ENCODE data around the gene PPP1R16B. TPM values are rescaled to one million over a fixed set of nuclear protein-coding genes. Genes with fewer than 3 reads are reported as not detected.
"Not testable (repeated sequence)": the region's sequence is repeated elsewhere in the genome, so short reads cannot be mapped to it uniquely, and the experiment has no call there.

The PPP1R16B gene
- total RNA-seq, 1 donor from 2014 or later: 0.03 TPM

- no peak for DNase-seq (ENCODE audit: low read depth)
Observed at GRCh38 chr20:38791291-38791690, 14.2 kb upstream of the PPP1R16B start.

DNA sequence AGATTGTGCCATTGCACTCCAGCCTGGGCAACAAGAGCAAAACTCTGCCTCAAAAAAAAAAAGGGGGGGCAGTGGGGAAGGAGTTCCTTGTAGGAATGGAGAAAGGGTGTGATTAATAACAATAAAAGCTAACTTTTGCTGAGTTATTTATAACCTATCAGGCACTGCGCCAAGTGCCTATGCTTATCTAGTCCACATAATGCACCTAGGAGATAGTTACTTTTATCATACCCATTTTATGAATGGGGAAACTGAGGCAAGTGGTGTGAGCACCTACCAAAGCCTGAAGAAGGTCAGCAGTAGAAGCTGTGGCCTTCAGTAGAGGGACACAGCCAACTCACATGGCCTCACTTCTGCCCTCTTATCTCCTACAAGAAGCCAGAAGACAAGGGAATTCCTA, 13.6 kb upstream of the PPP1R16B start:
- no peak for DNase-seq (ENCODE audit: low read depth)

GRCh38 chr20:38794057-38794456, 11.4 kb upstream of the PPP1R16B start:
- DNase-seq (ENCODE audit: low read depth): not testable (repeated sequence)

- DNase-seq (ENCODE audit: low read depth): no peak
Observed at GRCh38 chr20:38798266-38798665, 7.2 kb upstream of the PPP1R16B start.

DNA sequence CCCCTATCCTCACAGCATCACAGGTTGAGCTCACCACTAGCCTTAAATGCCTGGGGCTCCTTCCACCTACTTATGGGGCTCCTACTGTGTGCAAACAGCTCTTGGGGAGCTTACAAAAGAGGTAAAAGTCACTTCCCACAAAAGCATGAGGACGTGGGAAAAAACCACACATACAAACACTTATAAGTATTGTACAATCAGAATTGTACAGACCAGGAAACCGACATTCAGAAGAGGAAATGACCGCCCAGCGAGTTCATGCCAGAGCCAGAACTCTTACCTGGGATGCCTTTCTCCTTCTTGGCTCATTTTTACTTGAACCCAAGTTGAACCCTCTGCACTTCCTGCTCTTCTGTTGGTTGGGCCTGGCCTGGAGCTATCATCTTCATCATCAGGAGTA, 6.3 kb upstream of the PPP1R16B start:
- DNase-seq (ENCODE audit: low read depth): no peak

- no peak for DNase-seq (ENCODE audit: low read depth)
Observed at GRCh38 chr20:38800882-38801281, 4.6 kb upstream of the PPP1R16B start.

- DNase-seq (ENCODE audit: low read depth): no peak
Observed at GRCh38 chr20:38804221-38804620, 1.3 kb upstream of the PPP1R16B start.

DNA sequence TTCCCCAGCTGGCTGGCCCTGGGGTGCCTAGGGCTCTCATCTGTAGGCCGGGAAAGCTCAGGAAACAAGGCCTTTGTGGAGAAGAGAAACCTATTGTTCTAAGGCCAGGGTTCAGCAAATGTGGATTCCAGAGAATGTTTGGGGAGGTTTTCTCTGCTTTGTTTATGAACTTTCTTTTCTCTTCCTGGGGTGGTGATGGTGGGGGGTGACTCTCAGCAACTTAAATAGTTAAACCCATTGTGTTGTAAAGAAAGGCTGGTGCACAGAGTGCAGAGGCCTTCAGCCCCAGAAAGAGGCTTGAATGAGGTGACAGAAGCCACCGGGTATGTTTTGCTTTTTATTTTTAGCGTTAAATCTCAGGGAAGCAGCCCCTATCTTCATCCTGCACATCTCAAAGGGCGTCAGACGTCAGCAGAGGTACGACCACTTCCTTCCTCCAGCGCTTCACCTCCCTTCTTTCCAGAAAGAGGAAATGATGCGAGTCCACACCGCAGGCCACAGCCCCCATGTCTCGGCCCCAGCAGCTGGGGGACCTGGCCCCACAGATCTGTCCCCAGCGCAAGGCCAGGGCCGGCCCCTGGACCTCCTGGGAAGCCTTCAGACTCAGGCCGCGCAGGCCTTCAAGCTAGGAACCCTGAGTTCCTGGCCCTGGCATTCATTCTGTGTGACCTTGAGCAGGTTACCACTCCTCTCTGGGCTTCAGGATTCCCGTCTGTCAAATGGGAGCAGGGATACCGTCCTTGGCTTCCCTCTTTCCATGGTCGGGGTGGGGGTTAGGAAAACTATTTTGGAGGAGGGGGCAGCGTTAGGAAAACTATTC, 605 bp upstream of the PPP1R16B start:
- DNase-seq (ENCODE audit: low read depth): no peak

DNA sequence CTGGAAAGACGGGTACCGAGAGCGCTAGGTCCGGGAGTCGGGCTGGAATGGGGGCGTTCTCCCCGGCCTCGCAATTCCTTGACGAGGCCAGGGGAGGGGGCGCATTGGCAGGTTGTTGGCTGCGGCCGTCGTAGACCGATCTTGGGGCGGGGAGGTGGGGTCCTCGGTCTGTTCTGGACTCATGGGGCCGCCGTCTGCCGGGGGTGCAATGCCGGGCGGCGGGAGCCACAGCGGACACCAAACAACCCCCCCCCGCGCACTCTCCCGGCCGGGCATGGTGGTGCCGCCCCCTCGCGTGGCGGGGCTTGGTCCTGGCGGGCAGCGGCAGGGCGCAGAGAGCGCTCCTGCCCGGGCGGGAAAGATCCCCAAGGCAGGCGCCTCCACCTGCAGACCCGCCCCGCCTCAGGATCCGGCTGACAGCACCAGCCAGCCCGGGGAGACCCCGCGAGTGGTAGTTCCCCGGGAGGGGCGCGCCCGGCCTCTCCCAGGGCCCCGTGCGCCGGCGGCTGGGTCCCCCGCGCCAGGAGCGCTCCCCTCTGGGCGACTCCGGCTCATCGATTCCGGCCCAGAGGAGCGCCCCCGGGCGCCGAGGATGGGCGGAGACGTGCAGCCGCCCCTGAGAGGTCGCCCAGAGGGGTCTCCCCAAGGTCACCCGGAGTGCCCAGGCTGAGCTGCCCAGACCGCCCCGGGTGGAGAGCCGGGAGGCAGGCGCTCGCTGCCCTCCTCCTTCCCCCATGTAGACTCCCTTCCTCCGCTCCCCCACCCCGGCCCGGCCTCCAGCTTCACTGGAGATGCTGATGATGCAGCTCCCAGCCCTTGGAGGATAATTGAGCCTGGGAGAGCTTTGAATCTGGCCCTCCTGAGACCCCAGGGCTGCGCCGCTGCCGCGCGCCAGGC, 709 bp downstream of the PPP1R16B start:
- no peak for DNase-seq (ENCODE audit: low read depth)

DNA sequence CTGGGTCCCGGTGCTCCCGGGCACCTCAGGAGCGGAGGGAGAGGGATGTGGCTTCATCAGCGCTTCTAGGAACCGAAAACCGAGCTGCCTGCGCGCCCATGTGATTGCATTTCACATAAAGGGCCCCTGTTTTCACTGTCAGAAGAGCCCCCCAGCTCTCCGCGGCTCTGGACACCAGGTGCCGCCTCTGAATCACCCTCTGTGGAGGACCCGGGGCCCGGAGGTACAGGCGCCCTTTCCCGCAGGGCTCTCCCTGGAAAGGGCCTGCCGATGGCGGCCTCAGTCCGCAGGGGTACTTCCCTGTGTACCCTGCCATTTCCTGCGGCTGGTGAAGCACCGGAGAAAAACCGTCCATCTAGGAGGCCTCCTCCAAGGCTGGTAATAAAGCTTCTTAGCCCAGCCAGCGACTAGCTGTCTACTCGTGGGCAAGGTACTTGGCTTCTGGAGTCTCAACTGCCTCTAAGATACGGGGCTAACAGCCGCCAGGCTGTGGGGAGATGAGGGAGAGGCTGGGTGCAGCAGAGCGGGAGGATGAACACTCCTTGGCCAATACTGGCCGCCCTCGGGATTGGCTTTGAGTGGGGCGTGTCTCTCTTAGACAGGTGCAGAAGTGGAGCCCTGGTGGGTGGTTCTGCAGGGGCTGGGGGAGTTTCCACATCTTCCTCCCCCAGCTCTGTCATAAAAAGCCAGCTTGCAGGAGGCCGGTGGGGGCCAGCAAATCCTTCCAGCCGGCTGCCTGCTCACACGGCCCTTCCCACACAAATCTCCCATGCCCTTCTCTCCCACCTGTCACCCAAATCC, 1.6 kb downstream of the PPP1R16B start:
- no peak for DNase-seq (ENCODE audit: low read depth)

DNA sequence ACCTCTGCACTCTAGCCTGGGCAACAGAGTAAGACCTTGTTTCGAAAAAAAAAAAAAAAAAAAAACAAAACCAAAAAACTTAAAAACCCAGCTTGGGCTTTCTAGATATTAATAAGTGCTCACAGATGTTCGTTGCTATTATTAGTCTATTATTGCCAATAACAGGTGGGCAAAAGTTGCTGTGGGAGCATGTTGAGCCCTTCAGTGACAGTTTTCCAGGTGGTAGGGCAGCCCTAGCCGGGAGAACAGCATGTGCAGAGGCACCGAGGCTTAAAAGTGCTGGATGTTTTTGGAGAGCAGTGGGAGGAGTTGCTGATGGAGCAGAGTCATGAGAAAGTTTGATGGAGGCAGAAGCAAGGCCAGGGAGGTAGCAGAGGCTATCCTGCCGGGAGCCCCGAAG, 4.4 kb downstream of the PPP1R16B start:
- DNase-seq (ENCODE audit: low read depth): no peak

DNA sequence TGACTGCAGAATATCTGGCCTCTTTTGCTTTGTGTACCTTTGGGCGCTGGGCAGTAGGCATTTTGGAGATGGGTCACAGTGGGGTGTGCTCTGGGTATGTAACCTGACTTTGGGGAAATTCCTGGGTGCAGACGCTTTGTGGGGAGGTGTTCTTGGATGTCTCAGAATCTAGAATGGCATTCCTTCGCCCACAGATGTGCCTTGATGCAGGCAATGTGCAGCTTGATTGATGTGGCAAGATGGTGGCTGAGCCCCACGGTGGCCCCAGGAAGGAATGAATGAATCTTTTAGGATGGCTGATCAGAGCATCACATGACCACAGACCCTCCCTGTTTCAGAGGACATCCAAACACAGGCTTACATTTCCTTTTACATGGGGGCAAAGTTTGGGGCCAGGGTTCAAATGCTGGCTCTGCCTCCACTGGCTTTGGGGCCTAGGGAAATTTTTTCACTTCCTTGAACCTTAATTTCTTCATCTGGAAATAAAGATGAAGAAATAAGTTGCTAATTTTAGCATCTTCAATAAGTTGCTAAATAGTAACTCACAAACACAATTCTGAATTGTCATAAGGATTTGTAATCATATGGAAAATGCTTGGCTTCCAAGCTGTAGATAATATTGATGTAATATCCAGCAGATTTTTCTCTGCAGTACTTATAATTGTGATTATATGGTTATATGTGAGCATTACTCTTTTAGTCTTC, 5.6 kb downstream of the PPP1R16B start:
- DNase-seq (ENCODE audit: low read depth): no peak

- DNase-seq (ENCODE audit: low read depth): no peak
Observed at GRCh38 chr20:38811769-38812168, 6.3 kb downstream of the PPP1R16B start.

DNA sequence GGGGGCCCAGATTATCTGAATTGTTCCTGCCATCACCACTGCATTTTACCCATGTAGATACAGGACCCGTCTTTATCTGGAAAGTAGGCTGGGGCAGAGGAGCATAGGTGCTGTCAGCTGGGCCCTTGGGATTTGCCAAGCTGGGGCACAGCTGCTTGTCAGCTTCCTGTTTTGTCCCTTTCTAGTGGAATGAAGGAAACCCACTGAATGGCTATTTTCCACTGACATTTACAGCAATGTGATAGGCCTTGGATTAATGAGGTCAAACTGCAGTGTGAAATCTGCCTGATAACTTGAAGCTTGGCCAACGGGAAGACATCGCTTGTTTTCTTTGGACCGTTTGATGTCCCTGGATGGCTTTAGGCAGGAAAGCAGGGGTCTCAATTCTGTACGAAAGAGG, 6.7 kb downstream of the PPP1R16B start:
- no peak for DNase-seq (ENCODE audit: low read depth)

DNA sequence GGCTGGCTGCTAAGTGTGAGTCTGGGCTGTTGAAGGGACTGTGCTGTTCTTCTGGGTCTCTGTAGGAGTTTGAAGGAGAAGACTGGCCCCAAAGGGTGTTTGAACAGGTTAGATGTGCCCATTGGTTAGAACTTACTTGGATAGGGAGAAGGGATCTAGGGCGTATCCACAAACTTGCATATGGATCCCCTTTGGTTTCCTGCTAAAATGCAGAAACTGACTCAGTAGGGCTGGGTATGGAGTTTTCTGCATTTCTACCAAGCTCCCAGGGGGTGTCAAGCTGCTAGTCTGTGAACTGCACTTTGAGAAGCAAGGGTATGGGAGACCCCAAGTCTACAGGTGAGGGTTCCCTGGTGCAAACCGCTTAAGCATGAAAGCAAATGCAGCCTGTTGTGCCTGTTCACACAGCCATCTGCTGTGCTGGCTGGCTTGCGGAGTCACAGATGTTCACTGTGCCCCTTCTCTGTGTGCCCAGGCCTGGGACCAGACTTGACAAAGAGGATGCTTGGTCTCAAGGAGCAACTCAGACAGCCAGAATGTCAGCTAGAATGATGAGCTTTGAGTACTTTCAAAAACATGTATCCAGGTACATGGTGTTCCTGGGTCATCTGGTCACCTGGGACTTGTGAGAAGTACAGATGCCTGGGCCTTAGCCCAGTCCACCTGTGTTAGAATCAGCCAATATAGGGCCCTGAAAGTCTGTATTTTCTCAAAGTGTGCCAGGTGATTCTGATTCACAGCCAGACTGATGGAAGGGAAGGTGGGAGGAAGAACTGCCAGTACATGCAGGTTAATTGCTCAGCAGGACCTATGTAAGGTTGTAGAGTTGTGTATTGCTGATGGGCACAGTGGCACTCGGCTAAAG, 7.4 kb downstream of the PPP1R16B start:
- no peak for DNase-seq (ENCODE audit: low read depth)

DNA sequence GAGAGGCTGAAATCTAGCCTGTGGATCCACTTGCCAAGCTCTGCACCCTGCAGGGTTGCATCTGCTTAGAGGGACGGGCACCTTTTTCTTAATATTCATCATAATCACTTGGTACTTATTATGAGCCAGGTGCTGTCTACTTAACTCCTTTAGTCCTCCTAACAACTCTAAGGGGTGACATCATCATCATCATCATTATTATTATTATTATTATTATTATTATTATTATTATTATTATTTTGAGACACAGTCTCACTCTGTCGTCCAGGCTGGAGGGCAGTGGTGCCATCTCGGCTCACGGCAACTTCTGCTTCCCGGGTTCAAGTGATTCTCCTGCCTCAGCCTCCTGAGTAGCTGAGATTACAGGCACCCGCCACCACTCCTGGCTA, 8.1 kb downstream of the PPP1R16B start:
- not testable (repeated sequence) for DNase-seq (ENCODE audit: low read depth)

GRCh38 chr20:38815446-38815845, 9.9 kb downstream of the PPP1R16B start:
- DNase-seq (ENCODE audit: low read depth): no peak

GRCh38 chr20:38818113-38819065, 12.9 kb downstream of the PPP1R16B start:
- DNase-seq (ENCODE audit: low read depth): no peak

DNA sequence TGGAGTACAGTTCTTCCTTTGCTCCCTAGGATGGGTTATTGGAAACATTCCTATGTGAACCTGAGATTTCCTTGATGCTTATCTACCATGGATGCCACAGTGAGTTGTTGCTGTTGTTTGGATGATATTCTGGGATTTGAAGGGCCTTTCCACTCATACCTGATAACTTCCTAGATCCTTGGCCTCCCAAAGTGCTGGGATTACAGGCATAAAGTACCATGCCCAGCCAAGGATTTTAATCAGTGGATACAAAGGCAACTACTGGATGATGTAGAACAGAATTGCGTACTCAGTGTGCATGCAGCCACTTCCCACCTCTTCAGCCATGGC, 20.0 kb downstream of the PPP1R16B start:
- no peak for DNase-seq (ENCODE audit: low read depth)

Data from myocyte (in vitro differentiated cells).